H9 (cell line): Measurements from ENCODE around the gene RAB3A. TPM values are rescaled to one million over a fixed set of nuclear protein-coding genes. Genes with fewer than 3 reads are reported as not detected.
A peak's percentile ranks its signal among the peaks of the same experiment; 100 is the strongest.

ENCODE experiments used
- DNase-seq: peaks from one replicate; pipeline ENCODE4 v3.0.0-alpha.2; 2017
- H2AFZ ChIP-seq: one replicate; pipeline ENCODE4 v1.6.1; 2013; ENCODE audit warnings: mild to moderate bottlenecking, low read length, control low read depth, moderate library complexity
- H2AK5ac ChIP-seq: 2 replicates; pipeline ENCODE4 v1.6.1; 2013; ENCODE audit warnings: low read length, control low read depth, mixed read lengths; ENCODE audit not compliant: insufficient read length
- H2BK120ac ChIP-seq: one replicate; pipeline ENCODE4 v1.6.1; 2013; ENCODE audit warnings: low read depth, mild to moderate bottlenecking, low read length, control low read depth, inconsistent platforms; ENCODE audit not compliant: poor library complexity, severe bottlenecking
- H2BK12ac ChIP-seq: 2 replicates; pipeline ENCODE4 v1.6.1; 2013; ENCODE audit warnings: low read length, control low read depth, mixed read lengths, low read depth; ENCODE audit not compliant: insufficient read length
- H2BK15ac ChIP-seq: 2 replicates; pipeline ENCODE4 v1.6.1; 2013; ENCODE audit warnings: low read depth, low read length, control low read depth
- H2BK20ac ChIP-seq: one replicate; pipeline ENCODE4 v1.6.1; 2013; ENCODE audit warnings: low read depth, mild to moderate bottlenecking, low read length, control low read depth, inconsistent platforms; ENCODE audit not compliant: poor library complexity, severe bottlenecking
- H2BK5ac ChIP-seq: 2 replicates; pipeline ENCODE4 v1.6.1; 2013; ENCODE audit warnings: low read length, control low read depth, mixed read lengths; ENCODE audit not compliant: insufficient read length
- H3K14ac ChIP-seq: 2 replicates; pipeline ENCODE4 v1.6.1; 2013; ENCODE audit warnings: low read length, control low read depth; ENCODE audit not compliant: insufficient read depth
- H3K18ac ChIP-seq: 2 replicates; pipeline ENCODE4 v1.6.1; 2013; ENCODE audit warnings: low read depth, mild to moderate bottlenecking, mixed read lengths, low read length, control low read depth; ENCODE audit not compliant: insufficient read length
- H3K23ac ChIP-seq: 2 replicates; pipeline ENCODE4 v1.6.1; 2013; ENCODE audit warnings: low read length, control low read depth, mixed read lengths, low read depth; ENCODE audit not compliant: insufficient read length
- H3K23me2 ChIP-seq: 2 replicates; pipeline ENCODE4 v1.6.1; 2013; ENCODE audit warnings: low read depth, mild to moderate bottlenecking, mixed read lengths, low read length, control low read depth; ENCODE audit not compliant: insufficient read length, poor library complexity, severe bottlenecking
- H3K27ac ChIP-seq: 2 replicates; pipeline ENCODE4 v1.5.1; 2013; ENCODE audit warnings: low read length, control low read depth, mixed read lengths, low read depth; ENCODE audit not compliant: insufficient read length
- H3K27me3 ChIP-seq: 2 replicates; pipeline ENCODE4 v1.6.1; 2013; ENCODE audit warnings: low read length, control low read depth, inconsistent platforms; ENCODE audit not compliant: insufficient read depth
- H3K4ac ChIP-seq: 2 replicates; pipeline ENCODE4 v1.6.1; 2013; ENCODE audit warnings: low read depth, mild to moderate bottlenecking, control low read depth, inconsistent platforms, low read length, moderate library complexity
- H3K4me1 ChIP-seq: 2 replicates; pipeline ENCODE4 v1.6.1; 2013; ENCODE audit warnings: low read length, control low read depth, inconsistent platforms; ENCODE audit not compliant: insufficient read depth
- H3K4me2 ChIP-seq: 2 replicates; pipeline ENCODE4 v1.6.1; 2013; ENCODE audit warnings: low read length, control low read depth, mixed read lengths; ENCODE audit not compliant: insufficient read length, insufficient read depth
- H3K56ac ChIP-seq: 2 replicates; pipeline ENCODE4 v1.6.1; 2013; ENCODE audit warnings: low read depth, mild to moderate bottlenecking, mixed read lengths, low read length, control low read depth; ENCODE audit not compliant: insufficient read length
- H3K79me1 ChIP-seq: 2 replicates; pipeline ENCODE4 v1.6.1; 2013; ENCODE audit warnings: low read depth, mild to moderate bottlenecking, moderate library complexity, low read length, control low read depth, inconsistent platforms; ENCODE audit not compliant: insufficient read depth, poor library complexity, severe bottlenecking
- H3K79me2 ChIP-seq: 2 replicates; pipeline ENCODE4 v1.6.1; 2013; ENCODE audit warnings: low read length, control low read depth, inconsistent platforms; ENCODE audit not compliant: insufficient read depth
- H3K9ac ChIP-seq: 2 replicates; pipeline ENCODE4 v1.6.1; 2013; ENCODE audit warnings: low read length, control low read depth, mixed read lengths; ENCODE audit not compliant: insufficient read length; ENCODE audit errors: extremely low read depth
- H3K9me3 ChIP-seq: one replicate; pipeline ENCODE4 v1.6.1; 2013; ENCODE audit warnings: low read depth, low read length, inconsistent platforms; ENCODE audit not compliant: control insufficient read depth
- H3T11ph ChIP-seq: one replicate; pipeline ENCODE4 v1.6.1; 2013; ENCODE audit warnings: mild to moderate bottlenecking, low read length, control low read depth, inconsistent platforms
- H4K20me1 ChIP-seq: one replicate; pipeline ENCODE4 v1.6.1; 2013; ENCODE audit not compliant: control insufficient read depth, insufficient read length, insufficient read depth
- H4K5ac ChIP-seq: 2 replicates; pipeline ENCODE4 v1.6.1; 2013; ENCODE audit warnings: low read depth, mild to moderate bottlenecking, mixed read lengths, low read length, control low read depth; ENCODE audit not compliant: insufficient read length
- H4K8ac ChIP-seq: replicated peaks from 2 replicates; pipeline ENCODE4 v1.6.1; 2013; ENCODE audit warnings: low read length, control low read depth, mixed read lengths, low read depth; ENCODE audit not compliant: insufficient read length
- H4K91ac ChIP-seq: 2 replicates; pipeline ENCODE4 v1.6.1; 2013; ENCODE audit warnings: low read depth, mild to moderate bottlenecking, moderate library complexity, mixed read lengths, low read length, control low read depth; ENCODE audit not compliant: insufficient read length
- H3K27ac Mint-ChIP-seq, 3 experiments: 2 replicates in 2 of 3; 3 replicates in 1 of 3; pipeline ENCODE4 v1.8.0; 2020 to 2021; ENCODE audit warnings: mixed read lengths in 3 of 3, mild to moderate bottlenecking in 1 of 3, moderate library complexity in 1 of 3
- H3K27me3 Mint-ChIP-seq: 2 replicates; pipeline ENCODE4 v1.8.0; 2021; ENCODE audit warnings: low read depth, mild to moderate bottlenecking, moderate library complexity, mixed read lengths
- H3K36me3 Mint-ChIP-seq, 3 experiments: 2 replicates in 2 of 3; 3 replicates in 1 of 3; pipeline ENCODE4 v1.8.0; 2020 to 2021; ENCODE audit warnings: low read depth in 3 of 3, mixed read lengths in 3 of 3; ENCODE audit not compliant: insufficient read depth in 1 of 3
- H3K4me1 Mint-ChIP-seq, 2 experiments: 2 replicates each; pipeline ENCODE4 v1.8.0; 2020; ENCODE audit warnings: mixed read lengths in 2 of 2
- H3K4me3 Mint-ChIP-seq, 2 experiments: 2 replicates in 1 of 2; 3 replicates in 1 of 2; pipeline ENCODE4 v1.8.0; 2020 to 2021; ENCODE audit warnings: mild to moderate bottlenecking in 2 of 2, mixed read lengths in 2 of 2, moderate library complexity in 1 of 2
- H3K9me3 Mint-ChIP-seq, 2 experiments: 2 replicates in 1 of 2; 3 replicates in 1 of 2; pipeline ENCODE4 v1.8.0; 2020; ENCODE audit warnings: mild to moderate bottlenecking in 2 of 2, mixed read lengths in 2 of 2, moderate library complexity in 1 of 2
- CTCF ChIP-seq: fragments of 200-600 bp; sonication (generic); conservative IDR thresholded peaks from 3 replicates; pipeline ENCODE4 v1.8.0; 2021; ENCODE audit warnings: antibody characterized with exemption, mild to moderate bottlenecking
- WGBS: extraction: QIAGEN DNeasy Blood & Tissue Kit; methylation state at CpG from one replicate; pipeline ENCODE4 v1.1.7; 2013; ENCODE audit warnings: missing lambda C conversion rate, low lambda C conversion rate, mixed read lengths; ENCODE audit not compliant: insufficient read length; ENCODE audit errors: extremely low coverage; 5-methylcytosine and 5-hydroxymethylcytosine counted together
- total RNA-seq: library from RNA; stranded (reverse); gene quantifications from 2 replicates; pipeline ENCODE4 v1.2.1, GENCODE V29; 2021

Gene RAB3A
- total RNA-seq, 1 experiment from 2014 or later: 6.8 TPM

GRCh38 chr19:18173054-18173571 lies 30.7 kb downstream of the RAB3A start:
- TF ChIP-seq CTCF: no peak
- H4K8ac ChIP-seq: no peak overlapping the region
- H3K4me2 ChIP-seq: peak overlapping the region; percentile 71
- no peak overlapping the region for H2BK20ac ChIP-seq
- H3K4me3 Mint-ChIP-seq: peak overlapping the region in 1 of 2 experiments; percentile 85; a peak in 2 of 5 replicates
- H3K27ac Mint-ChIP-seq: no peak overlapping the region; a peak in 1 of 7 replicates
- H2BK12ac ChIP-seq: no peak overlapping the region
- H2AFZ ChIP-seq: no peak overlapping the region
- no peak overlapping the region for H2BK120ac ChIP-seq
- H3K4me1 Mint-ChIP-seq: peaks cover 9 to 18% of the 10 kb centered on the region in 2 experiments
- no peaks in the 10 kb centered on the region for H3K79me1 ChIP-seq
- H3T11ph ChIP-seq: no peak overlapping the region
- no peak overlapping the region for H3K9ac ChIP-seq
- peaks cover 17% of the 10 kb centered on the region for H3K27me3 Mint-ChIP-seq
- H3K27me3 ChIP-seq: no peaks in the 10 kb centered on the region
- H3K9me3 ChIP-seq: no peaks in the 10 kb centered on the region
- no peak overlapping the region for H3K23ac ChIP-seq
- no peak overlapping the region for H3K27ac ChIP-seq
- no peaks in the 10 kb centered on the region for H3K9me3 Mint-ChIP-seq
- no peak overlapping the region for H3K14ac ChIP-seq
- peaks cover 10% of the 10 kb centered on the region for H3K23me2 ChIP-seq
- no peak for DNase-seq
- H4K5ac ChIP-seq: no peak overlapping the region
- no peak overlapping the region for H2BK15ac ChIP-seq
- no peak overlapping the region for H3K56ac ChIP-seq
- H2BK5ac ChIP-seq: no peak overlapping the region
- H3K4me1 ChIP-seq: no peaks in the 10 kb centered on the region; the same call in 1 of the 2 replicates
- no CpG with 5 or more reads among the region's 18 CpGs for WGBS
- H3K18ac ChIP-seq: peak overlapping the region; percentile 63
- no peak overlapping the region for H2AK5ac ChIP-seq
- H4K91ac ChIP-seq: no peak overlapping the region
- H4K20me1 ChIP-seq: no peaks in the 10 kb centered on the region
- H3K79me2 ChIP-seq: no peaks in the 10 kb centered on the region
- no peak overlapping the region for H3K4ac ChIP-seq
- peaks cover 10 to 39% (median 33%) of the 10 kb centered on the region in 3 experiments for H3K36me3 Mint-ChIP-seq
